H1 (cell line): ENCODE results near the gene ADTRP. TPM values are rescaled to one million over a fixed set of nuclear protein-coding genes. Genes with fewer than 3 reads are reported as not detected.

Experiments used
- CTCF ChIA-PET: fragments of 300-600 bp; sonication (Branson Sonifier 250); formaldehyde crosslinking; loops from one replicate; lab custom pipeline; 2021; ENCODE audit not compliant: partially characterized antibody; lab: Charles Lee
- POLR2A ChIA-PET: fragments of 300-600 bp; sonication (Branson Sonifier 250); formaldehyde crosslinking; loops from one replicate; lab custom pipeline; 2021; ENCODE audit warnings: inconsistent platforms; ENCODE audit not compliant: partially characterized antibody; lab: Charles Lee
- DNase-seq, 2 experiments: peaks; one replicate each; pipeline versions ENCODE4 v3.0.0 to v3.0.0-alpha.2; 2010 to 2022; ENCODE audit warnings: low spot score in 2 of 2, low read depth in 1 of 2, mixed read lengths in 1 of 2
- FAIRE-seq: peaks from 2 replicates; lab custom pipeline; 2011; peaks lifted over from hg19 to GRCh38; lab: Jason Lieb, UNC
- H2AFZ ChIP-seq: 2 replicates; pipeline ENCODE4 v1.8.1; 2012; ENCODE audit warnings: low read length, inconsistent platforms
- H2AK5ac ChIP-seq: 2 replicates; pipeline ENCODE4 v1.6.1; 2013; ENCODE audit warnings: low read depth, low read length
- H2BK120ac ChIP-seq: replicated peaks from 2 replicates; pipeline ENCODE3; 2013; ENCODE audit warnings: low read depth, low read length, inconsistent platforms
- H2BK12ac ChIP-seq: 2 replicates; pipeline ENCODE4 v1.6.1; 2013; ENCODE audit warnings: low read depth, low read length
- H2BK15ac ChIP-seq: 2 replicates; pipeline ENCODE4 v1.6.1; 2013; ENCODE audit warnings: low read length
- H2BK20ac ChIP-seq: 2 replicates; pipeline ENCODE4 v1.6.1; 2013; ENCODE audit warnings: low read length
- H2BK5ac ChIP-seq: 2 replicates; pipeline ENCODE4 v1.6.1; 2013; ENCODE audit warnings: low read depth, low read length
- H3K14ac ChIP-seq: 2 replicates; pipeline ENCODE4 v1.6.1; 2013; ENCODE audit warnings: inconsistent platforms; ENCODE audit not compliant: insufficient read length
- H3K18ac ChIP-seq: 2 replicates; pipeline ENCODE4 v1.6.1; 2013; ENCODE audit warnings: low read length; ENCODE audit errors: extremely low read depth
- H3K23ac ChIP-seq: 2 replicates; pipeline ENCODE4 v1.6.1; 2013; ENCODE audit warnings: inconsistent platforms; ENCODE audit not compliant: insufficient read length
- H3K23me2 ChIP-seq: 2 replicates; pipeline ENCODE4 v1.6.1; 2013; ENCODE audit warnings: low read depth, low read length
- H3K27ac ChIP-seq: 2 replicates; pipeline ENCODE4 v1.6.1; 2011; ENCODE audit warnings: low read depth, low read length, inconsistent platforms
- H3K27me3 ChIP-seq, 4 experiments: replicated peaks in 1 of 4; 1 replicate in 1 of 4; 2 replicates in 3 of 4; pipeline versions ENCODE4 v1.6.1 to v1.8.1; 2011 to 2013; ENCODE audit warnings: low read length in 3 of 4, mild to moderate bottlenecking in 3 of 4, inconsistent platforms in 2 of 4, mixed read lengths in 2 of 4, moderate library complexity in 1 of 4; ENCODE audit not compliant: control insufficient read depth in 3 of 4, insufficient read depth in 3 of 4; ENCODE audit errors: extremely low read depth in 1 of 4
- H3K36me3 ChIP-seq, 4 experiments: 2 replicates each; pipeline versions ENCODE4 v1.6.1 to v1.8.1; 2011 to 2013; ENCODE audit warnings: mild to moderate bottlenecking in 4 of 4, low read length in 3 of 4, moderate library complexity in 2 of 4, control low read depth in 1 of 4, inconsistent platforms in 1 of 4; ENCODE audit not compliant: insufficient read depth in 4 of 4, control insufficient read depth in 2 of 4
- H3K4ac ChIP-seq: replicated peaks from 2 replicates; pipeline ENCODE3; 2013; ENCODE audit warnings: low read length, low read depth, mixed read lengths, inconsistent platforms; ENCODE audit not compliant: insufficient read length
- H3K4me1 ChIP-seq, 4 experiments: replicated peaks in 1 of 4; 1 replicate in 1 of 4; 2 replicates in 3 of 4; pipeline versions ENCODE4 v1.6.1 to v1.8.1; 2011 to 2013; ENCODE audit warnings: low read length in 3 of 4, inconsistent platforms in 2 of 4, mixed read lengths in 1 of 4; ENCODE audit not compliant: insufficient read depth in 4 of 4, control insufficient read depth in 3 of 4
- H3K4me2 ChIP-seq, 2 experiments: 2 replicates each; pipeline versions ENCODE4 v1.6.1 to v1.8.1; 2011 to 2013; ENCODE audit warnings: low read depth in 2 of 2, low read length in 2 of 2, control low read depth in 1 of 2, inconsistent platforms in 1 of 2, mild to moderate bottlenecking in 1 of 2; ENCODE audit not compliant: insufficient read depth in 1 of 2
- H3K4me3 ChIP-seq, 4 experiments: fragments of 200-600, 300-600 bp in 1 of 4; sonication (generic), shearing (Covaris generic), sonication (Bioruptor Twin) in 1 of 4; 2 replicates each; pipeline versions ENCODE4 v1.5.1 to v1.8.1; 2011 to 2016; ENCODE audit warnings: low read length in 4 of 4, low read depth in 3 of 4, control low read depth in 2 of 4, inconsistent platforms in 2 of 4, mild to moderate bottlenecking in 2 of 4, mixed read lengths in 1 of 4, moderate library complexity in 1 of 4; ENCODE audit not compliant: insufficient read depth in 2 of 4; ENCODE audit errors: extremely low read depth in 1 of 4
- H3K56ac ChIP-seq: replicated peaks from 2 replicates; pipeline ENCODE3; 2013; ENCODE audit warnings: low read depth, mild to moderate bottlenecking, mixed read lengths, low read length, inconsistent platforms; ENCODE audit not compliant: insufficient read length
- H3K79me1 ChIP-seq: 2 replicates; pipeline ENCODE4 v1.6.1; 2013; ENCODE audit warnings: low read depth, low read length, control low read depth
- H3K79me2 ChIP-seq, 2 experiments: 2 replicates each; pipeline versions ENCODE4 v1.6.1 to v1.8.1; 2012 to 2013; ENCODE audit warnings: low read length in 2 of 2, mild to moderate bottlenecking in 2 of 2, inconsistent platforms in 1 of 2; ENCODE audit not compliant: insufficient read depth in 2 of 2, control insufficient read depth in 1 of 2
- H3K9ac ChIP-seq, 4 experiments: replicated peaks in 1 of 4; 1 replicate in 1 of 4; 2 replicates in 3 of 4; pipeline versions ENCODE4 v1.6.1 to v1.8.1; 2011 to 2013; ENCODE audit warnings: low read depth in 3 of 4, low read length in 3 of 4, control low read depth in 2 of 4, mild to moderate bottlenecking in 2 of 4, moderate library complexity in 2 of 4, inconsistent platforms in 1 of 4; ENCODE audit errors: extremely low read depth in 1 of 4
- H3K9me3 ChIP-seq, 2 experiments: 2 replicates each; pipeline versions ENCODE4 v1.6.1 to v1.8.1; 2012 to 2013; ENCODE audit warnings: mild to moderate bottlenecking in 2 of 2, moderate library complexity in 2 of 2, control low read depth in 1 of 2, inconsistent platforms in 1 of 2, low read depth in 1 of 2, low read length in 1 of 2, mixed read lengths in 1 of 2; ENCODE audit not compliant: insufficient read depth in 2 of 2
- H4K20me1 ChIP-seq, 2 experiments: replicated peaks in 1 of 2; 2 replicates each; pipeline versions ENCODE3 to v1.8.1; 2011 to 2013; ENCODE audit warnings: inconsistent platforms in 2 of 2, low read length in 2 of 2, mild to moderate bottlenecking in 1 of 2; ENCODE audit not compliant: insufficient read depth in 2 of 2, control insufficient read depth in 1 of 2
- H4K5ac ChIP-seq: 2 replicates; pipeline ENCODE4 v1.6.1; 2013; ENCODE audit warnings: low read length, low read depth, mixed read lengths, inconsistent platforms; ENCODE audit not compliant: insufficient read length
- H4K8ac ChIP-seq: 2 replicates; pipeline ENCODE4 v1.8.0; 2013; ENCODE audit warnings: mild to moderate bottlenecking, moderate library complexity, low read length, inconsistent platforms; ENCODE audit not compliant: insufficient read depth; ENCODE audit errors: extremely low read depth
- H4K91ac ChIP-seq: replicated peaks from 2 replicates; pipeline ENCODE3; 2013; ENCODE audit warnings: low read length, mixed read lengths, inconsistent platforms; ENCODE audit not compliant: insufficient read length
- BACH1 ChIP-seq: IDR thresholded peaks from 2 replicates; pipeline ENCODE4 v1.6.1; 2012; ENCODE audit warnings: low read length, improper control_type of control experiment
- CBX5 ChIP-seq: fragments of 300-800, 300-1000 bp; sonication (generic); IDR thresholded peaks from 2 replicates; pipeline ENCODE4 v1.7.1; 2016; ENCODE audit warnings: antibody characterized with exemption, low read length, low read depth
- CTBP2 ChIP-seq: IDR thresholded peaks from 2 replicates; pipeline ENCODE4 v1.7.0; 2011; ENCODE audit warnings: borderline replicate concordance, mild to moderate bottlenecking, moderate library complexity, mixed read lengths, low read length; ENCODE audit not compliant: insufficient read depth, insufficient read length
- KDM1A ChIP-seq: fragments of 200-600, 300-600 bp; sonication (generic); IDR thresholded peaks from 2 replicates; pipeline ENCODE4 v1.7.1; 2016; ENCODE audit warnings: mild to moderate bottlenecking, low read length, borderline replicate concordance
- KDM5A ChIP-seq: fragments of 200-600 bp; IDR thresholded peaks from 2 replicates; pipeline ENCODE4 v1.7.1; 2012; ENCODE audit warnings: mild to moderate bottlenecking, low read length, inconsistent platforms, mixed read lengths
- SIRT6 ChIP-seq: IDR thresholded peaks from one replicate; pipeline ENCODE4 v1.7.1; 2012; ENCODE audit warnings: low read length, inconsistent platforms
- WGBS, 2 experiments: shearing (Covaris generic) in 1 of 2; methylation state at CpG; one replicate each; pipeline versions ENCODE4 v1.1.6 to v1.1.7; 2013 to 2015; ENCODE audit warnings: low lambda C conversion rate in 2 of 2, mixed read lengths in 2 of 2, inconsistent platforms in 1 of 2, low coverage in 1 of 2, missing lambda C conversion rate in 1 of 2; ENCODE audit not compliant: insufficient replicate concordance in 2 of 2, insufficient coverage in 1 of 2, insufficient read length in 1 of 2; ENCODE audit errors: extremely low coverage in 1 of 2, missing lambda C conversion rate in 1 of 2; 5-methylcytosine and 5-hydroxymethylcytosine counted together
- polyA plus RNA-seq, 7 experiments: library from polyadenylated mRNA; depleted of rRNA in 3 of 7; stranded (reverse) in 5 of 7; unstranded in 2 of 7; fragments of >200 nt in 5 of 7; fragments of 200-250 nt in 2 of 7; gene quantifications; 1 replicate in 5 of 7; 2 replicates in 1 of 7; 4 replicates in 1 of 7; pipeline versions ENCODE4 v1.2.1 to v1.2.3, GENCODE V29; 2011 to 2013; ENCODE audit warnings: missing spikeins in 2 of 7, mixed read lengths in 2 of 7
- total RNA-seq: library from RNA; stranded (reverse); fragmentation: NEBNext Ultra II Directional; extraction: Animal tissue kit (Norgen Biotek cat#: 25700); gene quantifications from 2 replicates; pipeline ENCODE4 v1.2.1, GENCODE V29; 2021

The ADTRP gene
- total and polyA plus RNA-seq, 2 of the 8 experiments (the other 6 are each of a cell fraction or from before 2014, with no cell fraction given): 0.08 to 0.45 TPM

DNA sequence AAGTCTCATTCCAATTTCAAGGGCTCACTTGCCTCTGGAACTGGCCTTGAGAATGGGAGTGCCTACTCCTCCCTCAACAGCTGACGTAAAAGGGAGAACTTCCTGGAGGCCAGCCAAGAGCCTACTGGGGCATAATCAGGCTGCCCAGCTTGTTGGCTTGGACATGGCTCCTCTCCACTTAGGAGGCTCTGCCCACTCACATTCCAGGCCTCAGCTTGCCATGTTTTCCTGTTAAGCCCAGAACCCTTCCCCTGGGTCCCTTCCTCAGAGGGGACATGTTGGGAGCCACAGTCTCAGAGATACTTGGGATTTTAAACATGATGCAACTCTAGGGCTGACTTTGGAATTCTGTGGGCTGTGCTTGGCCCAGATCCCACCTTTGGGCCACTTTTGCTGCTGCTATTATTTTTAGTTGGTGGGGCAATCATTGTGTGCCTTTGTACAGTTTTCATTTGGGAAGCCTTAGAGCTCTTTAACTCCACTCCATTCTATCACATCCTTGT is 31.5 kb upstream of the ADTRP start:
- no peak overlapping the region for H3K27ac ChIP-seq
- no peaks in the 10 kb centered on the region for H3K79me1 ChIP-seq
- no peak overlapping the region for H2BK5ac ChIP-seq
- H3K56ac ChIP-seq: no peak overlapping the region
- no peak overlapping the region for H3K14ac ChIP-seq
- 100% methylated on average over 1 of the region's 1 CpG; no CpG with 5 or more reads in 1 of the 2 experiments for WGBS, 2 experiments
- no peak overlapping the region for H4K91ac ChIP-seq
- DNase-seq (no peak), FAIRE-seq (no peak)
- no peak overlapping the region for H3K4me3 ChIP-seq
- H3K79me2 ChIP-seq: no peaks in the 10 kb centered on the region
- no peak overlapping the region for H3K9ac ChIP-seq
- H2BK120ac ChIP-seq: no peak overlapping the region
- H2AFZ ChIP-seq: 0 out of 2 replicates have a peak overlapping the region, but pooled peaks have one; percentile 45
- no peak overlapping the region for H3K4me2 ChIP-seq
- H3K27me3 ChIP-seq: no peaks in the 10 kb centered on the region
- H3K4ac ChIP-seq: no peak overlapping the region
- H3K9me3 ChIP-seq: no peaks in the 10 kb centered on the region
- H2BK20ac ChIP-seq: no peak overlapping the region
- ChIA-PET CTCF (interaction anchor here (1.0 kb wide), 1 partner anchor 36 kb away, joined by 3 read pairs; no protein-coding TSS in a partner anchor), POLR2A (no interaction called here)
- no peak overlapping the region for H4K8ac ChIP-seq
- H3K36me3 ChIP-seq: no peaks in the 10 kb centered on the region
- no peaks in the 10 kb centered on the region for H3K23me2 ChIP-seq
- H3K18ac ChIP-seq: no peak overlapping the region
- no peak overlapping the region for H2BK12ac ChIP-seq
- H4K5ac ChIP-seq: no peak overlapping the region
- peaks cover 0 to 11% (median 6%) of the 10 kb centered on the region in 4 experiments; a peak in 5 of 7 replicates for H3K4me1 ChIP-seq
- no peak overlapping the region for H2BK15ac ChIP-seq
- no peaks in the 10 kb centered on the region for H4K20me1 ChIP-seq
- no peak overlapping the region for H2AK5ac ChIP-seq
- no peak overlapping the region for H3K23ac ChIP-seq
- TF ChIP-seq KDM1A (no peak), KDM5A (no peak), SIRT6 (no peak), BACH1 (no peak), CBX5 (no peak), CTBP2 (no peak)
